Neural progenitor cell (in vitro differentiated cells): ENCODE measurements around the gene CLIC5. TPM values are rescaled to one million over a fixed set of nuclear protein-coding genes. Genes with fewer than 3 reads are reported as not detected.

Experiments used
- DNase-seq: peaks from one replicate; pipeline ENCODE4 v3.0.0-alpha.2; 2016; ENCODE audit warnings: low spot score
- H2AFZ ChIP-seq: fragments of 200-600 bp; sonication (generic); replicated peaks from 2 replicates; pipeline ENCODE4 v1.6.1; 2016; ENCODE audit warnings: antibody characterized with exemption
- H3F3A ChIP-seq: fragments of 200-600 bp; sonication (generic); 2 replicates; pipeline ENCODE4 v1.6.1; 2016; ENCODE audit warnings: antibody characterized with exemption, low read depth
- H3K27ac ChIP-seq: fragments of 200-600 bp; sonication (generic); 2 replicates; pipeline ENCODE4 v1.5.1; 2016; ENCODE audit warnings: mild to moderate bottlenecking
- H3K27me3 ChIP-seq: fragments of 200-600 bp; sonication (generic); 2 replicates; pipeline ENCODE4 v1.6.1; 2016; ENCODE audit warnings: mild to moderate bottlenecking, moderate library complexity
- H3K36me3 ChIP-seq: fragments of 200-600 bp; sonication (generic); 2 replicates; pipeline ENCODE4 v1.5.1; 2016
- H3K4me1 ChIP-seq: fragments of 200-600 bp; sonication (generic); 2 replicates; pipeline ENCODE4 v1.6.1; 2016; ENCODE audit warnings: mixed run types
- H3K4me2 ChIP-seq: fragments of 200-600 bp; sonication (generic); 2 replicates; pipeline ENCODE4 v1.6.1; 2016
- H3K4me3 ChIP-seq: fragments of 200-600 bp; sonication (generic); 2 replicates; pipeline ENCODE4 v1.5.1; 2016
- H3K79me2 ChIP-seq: fragments of 200-600 bp; sonication (generic); 2 replicates; pipeline ENCODE4 v1.6.1; 2016; ENCODE audit warnings: low read depth
- H3K9ac ChIP-seq: fragments of 200-600 bp; sonication (generic); 2 replicates; pipeline ENCODE4 v1.6.1; 2016
- H3K9me3 ChIP-seq: fragments of 200-600 bp; sonication (generic); 2 replicates; pipeline ENCODE4 v1.5.1; 2016; ENCODE audit warnings: low read depth
- H4K20me1 ChIP-seq: fragments of 200-600 bp; sonication (generic); 2 replicates; pipeline ENCODE4 v1.6.1; 2016; ENCODE audit warnings: low read depth
- H3K27ac Mint-ChIP-seq: 3 replicates; pipeline ENCODE4 v1.8.0; 2021; ENCODE audit warnings: mixed read lengths
- H3K27me3 Mint-ChIP-seq: 2 replicates; pipeline ENCODE4 v1.8.0; 2022; ENCODE audit warnings: low read depth, mild to moderate bottlenecking, inconsistent platforms, moderate library complexity, mixed read lengths; ENCODE audit not compliant: insufficient read depth
- H3K36me3 Mint-ChIP-seq: 3 replicates; pipeline ENCODE4 v1.8.0; 2021; ENCODE audit warnings: mixed read lengths
- H3K4me1 Mint-ChIP-seq: 3 replicates; pipeline ENCODE4 v1.8.0; 2021; ENCODE audit warnings: mixed read lengths
- H3K4me3 Mint-ChIP-seq: 3 replicates; pipeline ENCODE4 v1.8.0; 2021; ENCODE audit warnings: mild to moderate bottlenecking, moderate library complexity, mixed read lengths
- H3K9me3 Mint-ChIP-seq: 3 replicates; pipeline ENCODE4 v1.8.0; 2020; ENCODE audit warnings: mixed read lengths
- CTCF ChIP-seq: fragments of 200-600 bp; sonication (generic); IDR thresholded peaks from 2 replicates; pipeline ENCODE4 v1.5.1; 2017; ENCODE audit warnings: antibody characterized with exemption, mild to moderate bottlenecking
- EZH2 ChIP-seq: fragments of 200-600 bp; sonication (generic); IDR thresholded peaks from 2 replicates; pipeline ENCODE4 v1.6.1; 2017; ENCODE audit warnings: antibody characterized with exemption, mild to moderate bottlenecking, moderate library complexity
- EZH2phosphoT487 ChIP-seq: fragments of 200-600 bp; sonication (generic); IDR thresholded peaks from 2 replicates; pipeline ENCODE4 v1.6.1; 2017; ENCODE audit warnings: antibody characterized with exemption
- total RNA-seq: library from RNA; depleted of rRNA; stranded (reverse); fragments of >200 nt; gene quantifications from 2 replicates; pipeline ENCODE4 v1.2.3, GENCODE V29; 2015; ENCODE audit warnings: low replicate concordance

Gene CLIC5
- total RNA-seq, 1 donor from 2014 or later = not detected

- H3K4me1 ChIP-seq = peaks cover 6% of the 10 kb centered on the region
- H3K9ac ChIP-seq = no peak overlapping the region
- no peak overlapping the region for H3K27ac ChIP-seq
- H2AFZ ChIP-seq = no peak overlapping the region
- DNase-seq = no peak
- H3K4me3 ChIP-seq = no peak overlapping the region
- no peaks in the 10 kb centered on the region for H3F3A ChIP-seq
- no peaks in the 10 kb centered on the region for H3K79me2 ChIP-seq
- H3K27ac Mint-ChIP-seq = no peak overlapping the region
- H3K9me3 ChIP-seq = no peaks in the 10 kb centered on the region
- H3K27me3 Mint-ChIP-seq = peaks cover 4% of the 10 kb centered on the region
- H3K4me3 Mint-ChIP-seq = no peak overlapping the region
- no peaks in the 10 kb centered on the region for H3K36me3 Mint-ChIP-seq
- TF ChIP-seq CTCF = no peak
- TF ChIP-seq EZH2phosphoT487 = no peak
- no peaks in the 10 kb centered on the region for H4K20me1 ChIP-seq
- H3K4me2 ChIP-seq = no peak overlapping the region
- peaks cover 4% of the 10 kb centered on the region for H3K4me1 Mint-ChIP-seq
- no peaks in the 10 kb centered on the region for H3K27me3 ChIP-seq
- H3K36me3 ChIP-seq = no peaks in the 10 kb centered on the region
- no peaks in the 10 kb centered on the region for H3K9me3 Mint-ChIP-seq
These were observed 68.8 kb downstream of the CLIC5 start for GRCh38 chr6:45946887-45947286.

- Histone ChIP-seq H3F3A (no peaks in the 10 kb centered on the region), H2AFZ (no peak overlapping the region), H3K36me3 (no peaks in the 10 kb centered on the region), H3K79me2 (no peaks in the 10 kb centered on the region), H3K4me2 (no peak overlapping the region), H3K4me1 (peaks cover under 1% of the 10 kb centered on the region), H3K4me3 (no peak overlapping the region), H3K27ac (no peak overlapping the region), H4K20me1 (no peaks in the 10 kb centered on the region), H3K9ac (no peak overlapping the region), H3K9me3 (no peaks in the 10 kb centered on the region), H3K27me3 (no peaks in the 10 kb centered on the region)
- peaks cover 4% of the 10 kb centered on the region for H3K27me3 Mint-ChIP-seq
- DNase-seq = peak; percentile 41
- H3K36me3 Mint-ChIP-seq = no peaks in the 10 kb centered on the region
- H3K4me1 Mint-ChIP-seq = peaks cover 4% of the 10 kb centered on the region
- no peak for TF ChIP-seq EZH2
- peak; percentile 40 for TF ChIP-seq CTCF
- no peak for TF ChIP-seq EZH2phosphoT487
- no peaks in the 10 kb centered on the region for H3K9me3 Mint-ChIP-seq
- no peak overlapping the region for H3K27ac Mint-ChIP-seq
- no peak overlapping the region for H3K4me3 Mint-ChIP-seq
These were observed 69.3 kb downstream of the CLIC5 start for GRCh38 chr6:45946352-45946751.

GRCh38 chr6:45942953-45943352 is 72.7 kb downstream of the CLIC5 start:
- no peak overlapping the region for H3K4me2 ChIP-seq
- Mint-ChIP-seq H3K4me3 (no peak overlapping the region), H3K36me3 (no peaks in the 10 kb centered on the region), H3K4me1 (peaks cover 4% of the 10 kb centered on the region), H3K27ac (no peak overlapping the region), H3K9me3 (no peaks in the 10 kb centered on the region), H3K27me3 (peaks cover 5% of the 10 kb centered on the region)
- no peaks in the 10 kb centered on the region for H3K36me3 ChIP-seq
- no peaks in the 10 kb centered on the region for H3F3A ChIP-seq
- DNase-seq = no peak
- H3K9me3 ChIP-seq = no peaks in the 10 kb centered on the region
- H4K20me1 ChIP-seq = no peaks in the 10 kb centered on the region
- no peak for TF ChIP-seq CTCF
- H3K9ac ChIP-seq = no peak overlapping the region
- no peaks in the 10 kb centered on the region for H3K79me2 ChIP-seq
- no peaks in the 10 kb centered on the region for H3K27me3 ChIP-seq
- no peaks in the 10 kb centered on the region for H3K4me1 ChIP-seq
- no peak overlapping the region for H3K4me3 ChIP-seq
- no peak overlapping the region for H3K27ac ChIP-seq
- H2AFZ ChIP-seq = peak overlapping the region; percentile 30

- Mint-ChIP-seq H3K36me3 (no peaks in the 10 kb centered on the region), H3K4me3 (no peak overlapping the region), H3K27ac (no peak overlapping the region), H3K27me3 (peaks cover 7% of the 10 kb centered on the region), H3K4me1 (peaks cover 8% of the 10 kb centered on the region), H3K9me3 (peaks cover 2% of the 10 kb centered on the region)
- H3K9ac ChIP-seq = no peak overlapping the region
- no peaks in the 10 kb centered on the region for H4K20me1 ChIP-seq
- H3K36me3 ChIP-seq = no peaks in the 10 kb centered on the region
- no peak overlapping the region for H3K27ac ChIP-seq
- DNase-seq = no peak
- no peak overlapping the region for H3K4me3 ChIP-seq
- no peaks in the 10 kb centered on the region for H3K79me2 ChIP-seq
- TF ChIP-seq EZH2 (no peak), EZH2phosphoT487 (no peak), CTCF (no peak)
- H3F3A ChIP-seq = peaks cover 2% of the 10 kb centered on the region
- peak overlapping the region; percentile 80 for H2AFZ ChIP-seq
- no peaks in the 10 kb centered on the region for H3K9me3 ChIP-seq
- H3K4me2 ChIP-seq = no peak overlapping the region
- H3K27me3 ChIP-seq = peaks cover 22% of the 10 kb centered on the region
- H3K4me1 ChIP-seq = peaks cover 25% of the 10 kb centered on the region
These were observed 81.8 kb downstream of the CLIC5 start for GRCh38 chr6:45933855-45934254.
